Testis (tissue), 3 donors: ENCODE results near the gene CDCP1. TPM values are rescaled to one million over a fixed set of nuclear protein-coding genes. Genes with fewer than 3 reads are reported as not detected.

Source experiments
- DNase-seq: peaks from one replicate; pipeline ENCODE4 v3.0.0-alpha.2; 2019
- H3K27ac ChIP-seq, 2 donors: fragments of 200-600 bp; sonication (generic); one replicate each; pipeline ENCODE4 v1.5.1; 2019
- H3K27me3 ChIP-seq: fragments of 200-600 bp; sonication (generic); one replicate; pipeline ENCODE4 v1.5.1; 2019
- H3K36me3 ChIP-seq: fragments of 200-600 bp; sonication (generic); one replicate; pipeline ENCODE4 v1.5.1; 2017; ENCODE audit warnings: low read depth; ENCODE audit errors: missing control alignments
- H3K4me1 ChIP-seq: fragments of 200-600 bp; sonication (generic); one replicate; pipeline ENCODE4 v1.5.1; 2019
- H3K4me3 ChIP-seq, 2 donors: fragments of 200-600 bp; sonication (generic); one replicate each; pipeline ENCODE4 v1.5.1; 2017 to 2019
- H3K9me3 ChIP-seq: fragments of 200-600 bp; sonication (generic); one replicate; pipeline ENCODE4 v1.5.1; 2017
- POLR2A ChIP-seq: fragments of 450-650 bp; IDR thresholded peaks from one replicate; pipeline ENCODE4 v1.6.1; 2017; ENCODE audit warnings: antibody characterized with exemption, mild to moderate bottlenecking, moderate library complexity
- WGBS, 2 donors: methylation state at CpG; one replicate each; pipeline ENCODE4 v1.1.5; 2018; 5-methylcytosine and 5-hydroxymethylcytosine counted together
- intact Hi-C: fragments of 100-400 bp; cut with DNase I; formaldehyde crosslinking; loops from one replicate; pipeline ENCODE4 v1.15.1; 2023; ENCODE audit warnings: low total_unique reads
- polyA plus RNA-seq: library from polyadenylated mRNA; stranded (reverse); fragments of 350-450 nt; fragmentation: Illumina TruSeq; extraction: RNeasy Lipid Tissue Mini Kit (QIAGEN cat#74804); gene quantifications from one replicate; pipeline ENCODE4 v1.2.3, GENCODE V29; 2014; ENCODE audit warnings: low read depth, low replicate concordance; ENCODE audit not compliant: insufficient read depth
- total RNA-seq, 2 donors: library from RNA; depleted of rRNA; stranded (reverse); fragments of >200 nt; gene quantifications; one replicate each; pipeline ENCODE4 v1.2.3, GENCODE V29; 2016
- TF ChIP-seq, protein P1 (sequence below), 3 experiments: fragments of 450-650 bp in 2 of 3; fragments of 200-600 bp in 1 of 3; sonication (generic) in 1 of 3; IDR thresholded peaks; one replicate each; pipeline ENCODE4 v1.5.1; 2016 to 2019; ENCODE audit warnings: antibody characterized with exemption in 3 of 3, mild to moderate bottlenecking in 2 of 3, moderate library complexity in 1 of 3

Gene CDCP1
- total and polyA plus RNA-seq, 3 donors from 2014 or later = 1.1 to 2.7 (median 2.5) TPM

DNA sequence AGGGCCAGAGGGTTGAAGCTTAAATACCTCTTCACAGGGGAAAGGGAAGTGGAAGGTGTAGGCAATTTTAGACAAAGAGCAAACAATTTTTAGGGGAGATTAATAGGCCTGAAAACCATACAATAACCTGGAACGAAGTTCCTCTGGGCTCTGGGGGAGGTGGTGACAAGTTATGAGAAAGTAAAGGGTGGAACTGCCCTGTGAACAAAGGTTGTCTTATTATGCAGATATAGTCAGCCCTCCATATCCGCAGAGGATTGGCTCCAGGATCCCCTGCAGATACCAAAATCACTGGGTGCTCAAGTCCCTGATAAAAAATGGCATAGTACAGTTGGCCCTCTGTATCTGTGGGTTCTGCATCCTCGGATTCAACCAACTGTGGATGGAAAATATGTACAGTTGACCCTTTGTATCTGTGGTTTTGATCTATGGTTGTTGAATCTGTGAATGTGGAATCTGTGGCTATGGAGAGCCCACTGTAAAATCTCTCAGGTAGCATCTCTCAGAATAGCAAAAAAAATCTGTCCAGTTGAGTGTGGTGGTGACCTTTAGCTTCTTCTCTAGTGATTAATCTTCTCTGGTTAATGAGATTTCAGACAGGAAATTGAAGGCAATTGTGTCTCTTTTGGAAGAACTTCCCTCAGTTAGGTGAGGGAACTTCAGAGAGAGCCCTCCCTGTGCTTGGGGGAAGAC is 79.9 kb downstream of the CDCP1 start:
- no peak overlapping the region for H3K4me3 ChIP-seq
- no peaks in the 10 kb centered on the region for H3K9me3 ChIP-seq
- no peak overlapping the region for H3K27ac ChIP-seq
- intact Hi-C loops = no loop called here
- H3K36me3 ChIP-seq = no peaks in the 10 kb centered on the region
- DNase-seq = no peak
- TF ChIP-seq POLR2A = no peak
- TF ChIP-seq, protein P1, sequence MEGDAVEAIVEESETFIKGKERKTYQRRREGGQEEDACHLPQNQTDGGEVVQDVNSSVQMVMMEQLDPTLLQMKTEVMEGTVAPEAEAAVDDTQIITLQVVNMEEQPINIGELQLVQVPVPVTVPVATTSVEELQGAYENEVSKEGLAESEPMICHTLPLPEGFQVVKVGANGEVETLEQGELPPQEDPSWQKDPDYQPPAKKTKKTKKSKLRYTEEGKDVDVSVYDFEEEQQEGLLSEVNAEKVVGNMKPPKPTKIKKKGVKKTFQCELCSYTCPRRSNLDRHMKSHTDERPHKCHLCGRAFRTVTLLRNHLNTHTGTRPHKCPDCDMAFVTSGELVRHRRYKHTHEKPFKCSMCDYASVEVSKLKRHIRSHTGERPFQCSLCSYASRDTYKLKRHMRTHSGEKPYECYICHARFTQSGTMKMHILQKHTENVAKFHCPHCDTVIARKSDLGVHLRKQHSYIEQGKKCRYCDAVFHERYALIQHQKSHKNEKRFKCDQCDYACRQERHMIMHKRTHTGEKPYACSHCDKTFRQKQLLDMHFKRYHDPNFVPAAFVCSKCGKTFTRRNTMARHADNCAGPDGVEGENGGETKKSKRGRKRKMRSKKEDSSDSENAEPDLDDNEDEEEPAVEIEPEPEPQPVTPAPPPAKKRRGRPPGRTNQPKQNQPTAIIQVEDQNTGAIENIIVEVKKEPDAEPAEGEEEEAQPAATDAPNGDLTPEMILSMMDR (IDR thresholded peaks at IDR 0.05) = no peak
- no peaks in the 10 kb centered on the region for H3K4me1 ChIP-seq
- WGBS, 2 donors = 92 to 94% methylated on average over 3 of the region's 3 CpGs
- no peaks in the 10 kb centered on the region for H3K27me3 ChIP-seq

DNA sequence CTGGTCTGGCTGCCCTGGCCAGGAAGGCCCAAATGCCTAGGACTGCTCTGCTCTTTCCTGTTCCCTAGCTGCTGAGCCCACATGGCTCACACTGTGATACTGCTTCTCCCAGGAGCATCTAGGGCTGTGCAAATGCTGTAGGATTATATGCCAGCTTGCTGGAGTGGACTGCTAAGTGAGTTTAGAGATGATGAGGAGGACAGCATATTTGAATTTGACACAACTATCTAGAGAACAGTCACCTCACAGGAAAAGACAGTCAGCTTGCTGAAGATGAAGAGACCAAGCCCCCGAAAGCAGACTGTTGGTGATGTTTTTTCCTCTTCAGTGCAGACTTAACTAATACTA is 80.8 kb downstream of the CDCP1 start:
- WGBS, 2 donors = 88 to 97% methylated on average over 1 of the region's 1 CpG
- no peaks in the 10 kb centered on the region for H3K27me3 ChIP-seq
- DNase-seq = no peak
- no peaks in the 10 kb centered on the region for H3K36me3 ChIP-seq
- TF ChIP-seq, protein P1 (IDR thresholded peaks at IDR 0.05) = no peak
- TF ChIP-seq POLR2A = no peak
- no peak overlapping the region for H3K27ac ChIP-seq
- H3K4me1 ChIP-seq = no peaks in the 10 kb centered on the region
- intact Hi-C loops = no loop called here
- H3K4me3 ChIP-seq = no peak overlapping the region
- no peaks in the 10 kb centered on the region for H3K9me3 ChIP-seq

DNA sequence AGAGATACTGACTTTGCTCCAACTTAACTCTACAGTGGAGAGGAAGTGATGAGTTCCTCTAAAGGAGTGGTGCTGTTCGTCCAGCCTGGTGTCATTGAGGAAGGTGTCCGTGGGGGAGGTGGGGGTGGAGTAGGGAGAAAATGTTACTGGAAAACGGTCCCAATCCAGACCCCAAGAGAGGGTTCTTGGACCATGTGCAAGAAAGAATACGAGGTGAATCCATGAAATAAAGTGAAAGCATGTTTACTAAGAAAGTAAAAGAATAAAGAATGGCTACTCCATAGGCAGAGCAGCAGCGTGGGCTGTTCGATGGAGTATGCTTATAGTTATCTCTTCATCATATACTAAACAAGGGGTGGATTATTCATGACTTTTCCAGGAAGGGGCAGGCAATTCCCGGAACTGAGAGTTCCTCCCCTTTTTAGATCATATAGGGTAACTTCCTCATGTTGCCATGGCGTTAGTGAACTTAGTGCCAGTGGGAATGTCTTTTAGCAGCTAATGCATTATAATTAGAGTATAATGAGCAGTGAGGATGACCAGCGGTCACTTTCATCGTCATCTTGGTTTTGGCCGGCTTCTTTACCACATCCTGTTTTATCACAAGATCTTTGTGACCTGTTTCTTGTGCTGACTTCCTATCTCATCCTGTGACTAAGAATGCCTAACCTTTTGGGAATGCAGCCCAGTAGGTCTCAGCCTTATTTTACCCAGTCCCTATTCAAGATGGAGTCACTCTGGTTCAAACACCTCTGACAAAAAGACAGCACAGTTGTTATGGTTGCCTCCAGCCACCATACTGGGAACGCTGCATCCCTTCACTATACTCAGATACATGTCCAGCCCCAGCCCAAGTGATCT is 81.4 kb downstream of the CDCP1 start:
- Histone ChIP-seq H3K9me3 (no peaks in the 10 kb centered on the region), H3K4me3 (no peak overlapping the region), H3K4me1 (no peaks in the 10 kb centered on the region), H3K27me3 (no peaks in the 10 kb centered on the region), H3K27ac (no peak overlapping the region), H3K36me3 (no peaks in the 10 kb centered on the region)
- intact Hi-C loops = no loop called here
- TF ChIP-seq, protein P1 (IDR thresholded peaks at IDR 0.05) = no peak
- TF ChIP-seq POLR2A = no peak
- 63 to 64% methylated on average over 12 of the region's 12 CpGs for WGBS, 2 donors
- DNase-seq = no peak

DNA sequence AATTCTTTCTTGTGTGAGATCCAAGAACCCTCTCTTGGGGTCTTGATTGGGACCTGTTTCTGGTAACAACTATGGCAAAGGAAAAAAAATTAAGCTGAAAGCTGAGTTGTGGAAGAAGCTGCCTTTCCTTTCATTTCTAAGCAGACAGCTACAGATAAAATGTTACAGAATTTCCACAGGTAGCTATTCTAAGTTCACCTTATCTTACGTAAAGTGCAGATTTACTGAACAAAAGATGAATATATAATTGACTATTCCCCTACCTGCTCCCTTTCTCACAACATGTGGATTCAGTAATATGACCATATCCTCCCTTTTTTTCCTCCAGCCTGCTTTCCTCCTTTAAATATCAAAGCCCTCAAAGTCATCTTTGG is 83.5 kb downstream of the CDCP1 start:
- intact Hi-C loops = no loop called here
- 81 to 87% methylated on average over 1 of the region's 1 CpG for WGBS, 2 donors
- no peak for DNase-seq
- no peak overlapping the region for H3K27ac ChIP-seq
- H3K27me3 ChIP-seq = no peaks in the 10 kb centered on the region
- TF ChIP-seq POLR2A = no peak
- TF ChIP-seq, protein P1 (IDR thresholded peaks at IDR 0.05) = no peak
- no peaks in the 10 kb centered on the region for H3K9me3 ChIP-seq
- no peaks in the 10 kb centered on the region for H3K4me1 ChIP-seq
- no peaks in the 10 kb centered on the region for H3K36me3 ChIP-seq
- no peak overlapping the region for H3K4me3 ChIP-seq
